ENCODE results near the gene LMF1.

Gene LMF1

DNA sequence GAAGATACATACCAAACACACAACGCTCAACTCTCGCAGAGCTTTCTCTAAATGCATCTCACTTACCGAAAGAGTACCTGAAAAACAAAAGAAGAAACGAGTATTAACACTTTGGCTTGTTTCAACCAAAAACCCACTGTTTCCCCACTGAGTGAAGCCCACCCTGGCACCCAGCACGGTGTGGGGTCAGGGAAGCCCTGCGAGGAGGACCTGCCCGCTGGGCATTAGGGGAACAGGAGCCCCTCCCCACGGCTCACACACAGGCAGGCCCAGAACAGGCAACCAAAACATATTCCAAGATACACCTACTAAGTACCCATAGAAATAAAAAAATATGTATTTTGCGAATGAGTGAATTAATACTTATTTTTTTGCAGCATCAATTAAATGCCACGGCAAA, 36.6 kb downstream of the LMF1 start:
- no peaks in the 10 kb centered on the region for H3F3A ChIP-seq (ENCODE audit: control insufficient read depth, insufficient read depth)
- no peaks in the 10 kb centered on the region for H3K27me3 ChIP-seq (ENCODE audit: control insufficient read depth, low read length)
- TF ChIP-seq EZH2phosphoT487 (IDR thresholded peaks at IDR 0.05; ENCODE audit: borderline replicate concordance, low read length) (no peak), CTCF (IDR thresholded peaks at IDR 0.05; ENCODE audit: low read depth, low read length, poor library complexity, severe bottlenecking) (no peak)

DNA sequence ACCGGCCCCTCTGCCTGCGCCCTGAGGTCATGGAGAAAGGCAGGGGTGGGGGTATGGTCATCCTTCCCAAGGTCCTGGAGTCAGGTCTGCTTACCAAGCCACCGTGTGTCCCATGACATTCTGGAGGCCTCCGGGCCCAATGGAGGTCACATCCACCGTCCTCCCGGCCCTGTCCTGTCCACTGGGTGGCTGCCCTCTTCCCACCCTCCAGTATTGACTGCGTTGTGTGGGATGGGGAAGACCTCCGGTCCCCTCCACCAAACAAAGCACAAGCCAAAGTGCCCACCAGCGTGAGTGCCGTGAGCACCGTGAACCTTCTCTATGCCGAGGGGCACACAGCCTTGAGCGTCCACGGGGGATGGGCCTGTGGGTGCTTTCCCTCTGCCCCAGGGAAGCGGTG, 37.2 kb downstream of the LMF1 start:
- no peaks in the 10 kb centered on the region for H3K79me2 ChIP-seq (ENCODE audit: control insufficient read depth, low read length)
- H3K36me3 ChIP-seq (ENCODE audit: control insufficient read depth, low read length) = no peaks in the 10 kb centered on the region
- H3K27me3 ChIP-seq (ENCODE audit: control insufficient read depth, low read length) = no peaks in the 10 kb centered on the region
- no peaks in the 10 kb centered on the region for H3K9me2 ChIP-seq (replicated peaks; ENCODE audit: control insufficient read depth, low read length)
- no peaks in the 10 kb centered on the region for H3K4me1 ChIP-seq (ENCODE audit: control insufficient read depth, low read length)
- H3F3A ChIP-seq (ENCODE audit: control insufficient read depth, insufficient read depth) = no peaks in the 10 kb centered on the region
- H3K4me2 ChIP-seq (ENCODE audit: low read length) = no peak overlapping the region
- no peak overlapping the region for H3K27ac ChIP-seq (ENCODE audit: low read depth, low read length)
- H3K9me3 ChIP-seq (ENCODE audit: control insufficient read depth, insufficient read depth, low read length) = no peaks in the 10 kb centered on the region
- H3K4me3 ChIP-seq (ENCODE audit: low read length) = no peak overlapping the region
- TF ChIP-seq EZH2phosphoT487 (IDR thresholded peaks at IDR 0.05; ENCODE audit: borderline replicate concordance, low read length) = no peak
- TF ChIP-seq CTCF (IDR thresholded peaks at IDR 0.05; ENCODE audit: low read depth, low read length, poor library complexity, severe bottlenecking) = no peak
- no peaks in the 10 kb centered on the region for H4K20me1 ChIP-seq (ENCODE audit: control insufficient read depth, insufficient read depth, low read depth, low read length)

More for the DNA sequence above, 36.6 kb downstream of the LMF1 start:
- Histone ChIP-seq H3K9me3 (ENCODE audit: control insufficient read depth, insufficient read depth, low read length) (no peaks in the 10 kb centered on the region), H3K4me2 (ENCODE audit: low read length) (no peak overlapping the region), H3K4me3 (ENCODE audit: low read length) (no peak overlapping the region), H3K4me1 (ENCODE audit: control insufficient read depth, low read length) (no peaks in the 10 kb centered on the region), H3K9me2 (replicated peaks; ENCODE audit: control insufficient read depth, low read length) (no peaks in the 10 kb centered on the region), H3K36me3 (ENCODE audit: control insufficient read depth, low read length) (no peaks in the 10 kb centered on the region), H3K27ac (ENCODE audit: low read depth, low read length) (no peak overlapping the region), H4K20me1 (ENCODE audit: control insufficient read depth, insufficient read depth, low read depth, low read length) (no peaks in the 10 kb centered on the region), H3K79me2 (ENCODE audit: control insufficient read depth, low read length) (no peaks in the 10 kb centered on the region)

GRCh38 chr16:932831-933330, 37.9 kb downstream of the LMF1 start:
- no peak overlapping the region for H3K4me2 ChIP-seq (ENCODE audit: low read length)
- H3K27ac ChIP-seq (ENCODE audit: low read depth, low read length) = no peak overlapping the region
- H3K79me2 ChIP-seq (ENCODE audit: control insufficient read depth, low read length) = no peaks in the 10 kb centered on the region
- H4K20me1 ChIP-seq (ENCODE audit: control insufficient read depth, insufficient read depth, low read depth, low read length) = no peaks in the 10 kb centered on the region
- no peaks in the 10 kb centered on the region for H3K27me3 ChIP-seq (ENCODE audit: control insufficient read depth, low read length)
- no peaks in the 10 kb centered on the region for H3K9me2 ChIP-seq (replicated peaks; ENCODE audit: control insufficient read depth, low read length)
- TF ChIP-seq CTCF (IDR thresholded peaks at IDR 0.05; ENCODE audit: low read depth, low read length, poor library complexity, severe bottlenecking) (no peak), EZH2phosphoT487 (IDR thresholded peaks at IDR 0.05; ENCODE audit: borderline replicate concordance, low read length) (no peak)
- H3K4me3 ChIP-seq (ENCODE audit: low read length) = no peak overlapping the region
- no peaks in the 10 kb centered on the region for H3K4me1 ChIP-seq (ENCODE audit: control insufficient read depth, low read length)
- no peaks in the 10 kb centered on the region for H3K36me3 ChIP-seq (ENCODE audit: control insufficient read depth, low read length)
- H3K9me3 ChIP-seq (ENCODE audit: control insufficient read depth, insufficient read depth, low read length) = no peaks in the 10 kb centered on the region; the same call in 1 of the 2 replicates
- H3F3A ChIP-seq (ENCODE audit: control insufficient read depth, insufficient read depth) = no peaks in the 10 kb centered on the region

Data from DOHH2 (cell line).